SJCRH30 (cell line): ENCODE data around the gene LTBP4. TPM values are rescaled to one million over a fixed set of nuclear protein-coding genes. Genes with fewer than 3 reads are reported as not detected.

ENCODE experiments used
- DNase-seq, 2 experiments: peaks; one replicate each; pipeline ENCODE4 v3.0.0-alpha.2; 2015 to 2020
- H3K27ac ChIP-seq: fragments of 250-450 bp; sonication (Bioruptor Pico); 2 replicates; pipeline ENCODE4 v1.5.1; 2020; ENCODE audit warnings: mild to moderate bottlenecking, moderate library complexity
- H3K27me3 ChIP-seq: fragments of 250-450 bp; sonication (Bioruptor Pico); 2 replicates; pipeline ENCODE4 v1.5.1; 2020; ENCODE audit warnings: mild to moderate bottlenecking, moderate library complexity
- H3K36me3 ChIP-seq: fragments of 250-450 bp; sonication (Bioruptor Pico); 2 replicates; pipeline ENCODE4 v1.5.1; 2020; ENCODE audit warnings: mild to moderate bottlenecking, moderate library complexity
- H3K4me1 ChIP-seq: fragments of 250-450 bp; sonication (Bioruptor Pico); 2 replicates; pipeline ENCODE4 v1.5.1; 2020; ENCODE audit warnings: mild to moderate bottlenecking, moderate library complexity
- H3K4me3 ChIP-seq: fragments of 250-450 bp; sonication (Bioruptor Pico); 2 replicates; pipeline ENCODE4 v1.5.1; 2020; ENCODE audit warnings: mild to moderate bottlenecking, moderate library complexity
- H3K9me3 ChIP-seq: fragments of 250-450 bp; sonication (Bioruptor Pico); replicated peaks from 2 replicates; pipeline ENCODE4 v1.5.1; 2020; ENCODE audit warnings: mild to moderate bottlenecking, moderate library complexity
- total RNA-seq: library from RNA; depleted of rRNA; stranded (reverse); fragments of >200 nt; shearing (Covaris generic); gene quantifications from 2 replicates; pipeline ENCODE4 v1.2.3, GENCODE V29; 2014

Gene LTBP4
- total RNA-seq, 1 experiment from 2014 or later: 5.6 TPM

DNA sequence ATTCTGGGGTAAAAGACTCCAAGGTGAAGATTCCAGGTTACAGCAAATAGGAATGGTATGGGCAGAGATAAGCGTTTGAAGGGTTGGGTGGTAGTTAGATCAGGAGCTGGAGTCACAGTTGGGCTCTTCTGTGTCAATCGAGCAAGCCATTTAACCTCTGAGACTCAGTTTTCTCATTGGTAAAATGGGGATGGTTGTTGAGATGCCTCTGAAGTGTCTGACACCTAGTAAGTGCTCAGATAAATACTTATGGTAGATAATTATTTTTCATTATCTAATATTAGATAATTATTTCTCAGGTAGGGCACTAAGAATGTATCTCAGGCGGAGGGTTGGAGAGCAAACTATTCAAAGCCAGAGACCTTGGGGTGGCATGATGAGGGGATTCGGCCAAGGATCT is 7.8 kb downstream of the LTBP4 start:
- Histone ChIP-seq H3K27me3 (no peaks in the 10 kb centered on the region), H3K4me1 (peaks cover 4% of the 10 kb centered on the region; the same call in 1 of the 2 replicates), H3K27ac (no peak overlapping the region), H3K9me3 (no peaks in the 10 kb centered on the region), H3K4me3 (no peak overlapping the region), H3K36me3 (no peaks in the 10 kb centered on the region)
- DNase-seq: no peak

DNA sequence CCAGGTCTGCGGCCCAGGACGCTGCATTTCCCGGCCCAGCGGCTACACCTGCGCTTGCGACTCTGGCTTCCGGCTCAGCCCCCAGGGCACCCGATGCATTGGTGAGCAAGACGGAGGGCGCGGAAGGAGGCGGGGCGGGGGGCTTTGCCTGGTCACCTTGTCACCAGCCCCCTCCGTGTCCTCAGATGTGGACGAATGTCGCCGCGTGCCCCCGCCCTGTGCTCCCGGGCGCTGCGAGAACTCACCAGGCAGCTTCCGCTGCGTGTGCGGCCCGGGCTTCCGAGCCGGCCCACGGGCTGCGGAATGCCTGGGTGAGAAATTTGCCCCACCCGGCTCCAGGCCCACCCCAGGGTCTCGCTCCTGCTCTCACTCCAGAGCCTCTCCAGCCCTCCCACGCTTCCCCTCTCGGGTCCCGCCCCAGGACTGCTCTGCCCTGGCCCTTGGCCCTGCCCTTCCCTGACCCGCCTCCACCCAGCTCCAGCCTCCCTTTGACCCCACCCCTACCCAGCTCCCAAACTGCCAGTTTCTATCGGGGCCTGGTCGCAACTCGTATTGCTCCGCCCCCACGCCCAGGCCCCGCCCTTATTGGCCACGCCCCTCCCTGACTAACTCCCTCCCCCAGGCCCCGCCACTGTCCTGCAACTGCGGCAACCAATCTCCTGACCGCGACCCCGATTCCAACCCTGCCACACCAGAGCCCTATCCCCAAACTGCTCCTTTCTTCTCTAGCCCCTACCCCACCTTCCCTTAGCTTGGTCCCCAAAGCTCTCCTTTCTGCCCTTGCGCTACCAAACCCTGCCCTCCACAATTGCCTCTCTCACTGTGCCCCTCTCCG is 8.6 kb downstream of the LTBP4 start:
- no peaks in the 10 kb centered on the region for H3K27me3 ChIP-seq
- DNase-seq: peak; percentile 91
- no peak overlapping the region for H3K27ac ChIP-seq
- H3K4me1 ChIP-seq: peaks cover 4% of the 10 kb centered on the region; the same call in 1 of the 2 replicates
- H3K36me3 ChIP-seq: no peaks in the 10 kb centered on the region
- H3K4me3 ChIP-seq: peak overlapping the region; percentile 48
- H3K9me3 ChIP-seq: no peaks in the 10 kb centered on the region

DNA sequence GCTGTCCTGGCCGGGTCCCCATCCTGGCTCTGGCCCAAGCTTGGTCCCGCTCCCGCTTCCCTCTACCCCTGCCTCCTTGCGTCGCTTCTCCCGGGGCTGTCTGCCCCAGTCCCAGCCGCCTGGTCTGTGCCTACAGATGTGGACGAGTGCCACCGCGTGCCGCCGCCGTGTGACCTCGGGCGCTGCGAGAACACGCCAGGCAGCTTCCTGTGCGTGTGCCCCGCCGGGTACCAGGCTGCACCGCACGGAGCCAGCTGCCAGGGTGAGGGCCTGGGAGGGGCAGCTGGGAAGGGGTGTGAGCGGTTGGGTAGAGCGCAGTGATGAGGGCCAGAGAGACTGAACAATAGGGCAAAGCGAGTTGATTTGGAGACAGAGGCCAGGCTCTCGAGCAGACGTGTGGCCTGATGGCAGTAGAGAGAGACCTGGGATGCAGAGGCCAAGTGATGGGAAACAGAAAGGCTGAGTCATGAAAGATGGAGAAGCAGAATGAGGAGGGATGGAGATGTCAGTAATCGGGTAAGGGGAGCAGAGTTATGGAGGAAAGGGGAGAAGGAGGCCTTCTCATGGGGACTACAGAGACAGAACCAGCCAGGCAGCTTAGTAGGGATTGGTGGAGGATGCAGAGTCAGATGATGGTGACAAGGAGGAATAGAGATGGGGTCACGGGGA is 9.4 kb downstream of the LTBP4 start:
- no peak for DNase-seq
- H3K36me3 ChIP-seq: no peaks in the 10 kb centered on the region
- peaks cover 4% of the 10 kb centered on the region; the same call in 1 of the 2 replicates for H3K4me1 ChIP-seq
- no peak overlapping the region for H3K27ac ChIP-seq
- H3K4me3 ChIP-seq: peak overlapping the region; percentile 48
- H3K9me3 ChIP-seq: no peaks in the 10 kb centered on the region
- no peaks in the 10 kb centered on the region for H3K27me3 ChIP-seq

DNA sequence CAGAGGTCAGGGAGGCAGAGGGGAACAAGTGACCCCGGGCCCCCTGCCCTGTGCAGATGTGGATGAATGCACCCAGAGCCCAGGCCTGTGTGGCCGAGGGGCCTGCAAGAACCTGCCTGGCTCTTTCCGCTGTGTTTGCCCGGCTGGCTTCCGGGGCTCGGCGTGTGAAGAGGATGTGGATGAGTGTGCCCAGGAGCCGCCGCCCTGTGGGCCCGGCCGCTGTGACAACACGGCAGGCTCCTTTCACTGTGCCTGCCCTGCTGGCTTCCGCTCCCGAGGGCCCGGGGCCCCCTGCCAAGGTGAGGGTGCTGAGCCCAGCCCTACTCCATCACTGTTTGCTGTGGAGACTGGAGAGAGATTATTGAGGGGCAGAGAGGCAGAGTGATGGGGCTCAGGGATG is 9.9 kb downstream of the LTBP4 start:
- DNase-seq: no peak
- no peaks in the 10 kb centered on the region for H3K9me3 ChIP-seq
- H3K27me3 ChIP-seq: no peaks in the 10 kb centered on the region
- no peak overlapping the region for H3K4me3 ChIP-seq
- no peaks in the 10 kb centered on the region; the same call in 1 of the 2 replicates for H3K4me1 ChIP-seq
- H3K36me3 ChIP-seq: no peaks in the 10 kb centered on the region
- H3K27ac ChIP-seq: no peak overlapping the region

DNA sequence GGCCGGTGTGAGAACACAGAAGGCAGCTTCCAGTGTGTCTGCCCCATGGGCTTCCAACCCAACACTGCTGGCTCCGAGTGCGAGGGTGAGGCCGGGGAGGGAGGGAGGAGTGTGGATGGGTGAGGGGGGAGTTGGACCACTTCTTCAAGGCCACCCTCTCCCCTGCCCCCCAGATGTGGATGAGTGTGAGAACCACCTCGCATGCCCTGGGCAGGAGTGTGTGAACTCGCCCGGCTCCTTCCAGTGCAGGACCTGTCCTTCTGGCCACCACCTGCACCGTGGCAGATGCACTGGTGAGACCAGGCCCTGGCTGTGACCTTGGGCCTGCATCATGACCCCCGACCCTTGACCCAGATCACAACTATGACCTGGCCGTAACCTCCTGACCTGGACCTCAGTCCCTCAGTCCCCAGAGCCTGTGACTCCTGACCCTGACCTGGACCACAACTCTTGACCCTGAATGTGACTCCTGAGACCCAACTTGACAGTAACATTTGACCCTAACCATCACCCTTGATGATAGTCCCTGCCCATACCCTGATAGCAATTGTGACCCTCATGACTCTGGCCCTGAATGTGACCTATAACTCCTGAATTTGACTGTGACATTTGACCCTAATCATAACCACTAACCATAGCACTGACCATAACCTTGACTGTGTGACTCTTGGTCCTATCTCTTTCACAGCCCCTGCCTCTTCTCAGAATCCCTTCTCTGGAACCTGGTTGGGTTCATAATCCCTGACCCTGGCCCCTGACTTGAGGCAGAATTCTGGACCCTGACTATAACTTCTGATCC is 10.9 kb downstream of the LTBP4 start:
- Histone ChIP-seq H3K27ac (no peak overlapping the region), H3K4me3 (no peak overlapping the region), H3K27me3 (no peaks in the 10 kb centered on the region), H3K36me3 (no peaks in the 10 kb centered on the region), H3K9me3 (no peaks in the 10 kb centered on the region), H3K4me1 (no peaks in the 10 kb centered on the region)
- no peak for DNase-seq

DNA sequence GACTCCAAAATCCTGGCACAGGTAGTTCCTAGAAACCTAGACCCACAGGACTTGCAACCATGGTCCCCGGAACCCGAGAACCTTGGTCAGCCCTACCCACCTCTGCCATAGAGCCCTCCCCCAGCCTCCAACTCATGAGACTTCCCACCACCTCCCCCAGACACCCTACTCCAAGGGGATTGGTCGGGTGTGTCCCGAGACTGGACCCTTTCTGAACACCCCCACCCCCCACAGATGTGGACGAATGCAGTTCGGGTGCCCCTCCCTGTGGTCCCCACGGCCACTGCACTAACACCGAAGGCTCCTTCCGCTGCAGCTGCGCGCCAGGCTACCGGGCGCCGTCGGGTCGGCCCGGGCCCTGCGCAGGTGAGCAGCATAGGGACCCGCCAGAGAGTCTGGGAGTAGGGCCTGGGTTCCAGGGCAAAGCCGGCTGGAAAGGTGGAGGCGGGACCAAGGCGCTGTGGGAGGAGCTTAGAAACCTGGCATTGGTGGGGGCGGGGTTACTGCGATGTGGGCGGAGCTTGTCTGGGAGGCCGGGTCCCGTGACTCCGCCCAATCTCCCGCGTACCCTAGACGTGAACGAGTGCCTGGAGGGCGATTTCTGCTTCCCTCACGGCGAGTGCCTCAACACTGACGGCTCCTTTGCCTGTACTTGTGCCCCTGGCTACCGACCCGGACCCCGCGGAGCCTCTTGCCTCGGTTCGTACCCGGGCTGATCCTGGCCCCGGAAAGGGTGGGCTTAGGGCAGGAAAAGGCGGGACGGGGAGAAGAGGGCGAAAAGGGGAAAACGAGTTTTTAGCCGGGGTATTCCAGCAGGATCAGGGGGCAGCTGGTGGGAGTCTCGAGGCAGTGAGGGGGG is 11.9 kb downstream of the LTBP4 start:
- Histone ChIP-seq H3K4me3 (no peak overlapping the region), H3K4me1 (no peaks in the 10 kb centered on the region), H3K9me3 (no peaks in the 10 kb centered on the region), H3K27ac (no peak overlapping the region), H3K36me3 (no peaks in the 10 kb centered on the region), H3K27me3 (no peaks in the 10 kb centered on the region)
- DNase-seq: no peak

DNA sequence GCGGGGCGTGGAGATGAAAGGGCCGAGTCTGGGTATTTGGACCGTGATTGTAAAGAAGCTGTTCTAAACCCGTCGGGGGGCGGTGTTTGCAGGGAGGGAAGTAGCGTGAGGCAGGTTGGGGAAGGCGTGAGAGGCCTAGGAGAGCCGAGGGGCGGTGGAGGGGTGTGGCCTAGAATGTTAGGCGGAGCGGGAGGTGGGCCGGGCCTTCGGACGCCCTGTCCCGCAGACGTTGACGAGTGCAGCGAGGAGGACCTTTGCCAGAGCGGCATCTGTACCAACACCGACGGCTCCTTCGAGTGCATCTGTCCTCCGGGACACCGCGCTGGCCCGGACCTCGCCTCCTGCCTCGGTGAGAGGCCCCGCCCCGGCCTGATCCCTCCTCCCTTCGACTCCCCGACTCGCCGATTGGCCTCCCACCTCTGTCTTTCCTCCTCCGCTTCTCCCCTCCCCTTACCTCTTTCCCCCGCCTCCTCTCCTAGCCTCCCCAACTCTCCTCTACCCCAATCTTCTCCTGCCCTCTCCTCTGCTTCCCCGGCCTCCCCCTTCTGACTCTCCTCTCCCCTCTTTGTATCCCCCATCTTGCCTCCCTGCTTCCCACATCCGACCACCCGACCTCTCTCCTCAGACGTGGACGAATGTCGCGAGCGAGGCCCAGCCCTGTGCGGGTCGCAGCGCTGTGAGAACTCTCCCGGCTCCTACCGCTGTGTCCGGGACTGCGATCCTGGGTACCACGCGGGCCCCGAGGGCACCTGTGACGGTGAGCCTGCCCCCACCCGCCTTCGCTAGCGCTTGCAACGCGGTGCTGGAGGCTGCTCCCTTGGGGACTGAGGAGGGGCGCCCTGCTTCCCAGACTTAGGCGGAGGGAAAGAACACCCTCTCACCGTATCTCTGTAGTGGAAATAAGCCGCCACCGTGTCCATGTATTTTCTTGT is 12.8 kb downstream of the LTBP4 start:
- no peak for DNase-seq
- Histone ChIP-seq H3K36me3 (no peaks in the 10 kb centered on the region), H3K27me3 (no peaks in the 10 kb centered on the region), H3K27ac (no peak overlapping the region), H3K4me1 (no peaks in the 10 kb centered on the region), H3K9me3 (no peaks in the 10 kb centered on the region), H3K4me3 (no peak overlapping the region)

DNA sequence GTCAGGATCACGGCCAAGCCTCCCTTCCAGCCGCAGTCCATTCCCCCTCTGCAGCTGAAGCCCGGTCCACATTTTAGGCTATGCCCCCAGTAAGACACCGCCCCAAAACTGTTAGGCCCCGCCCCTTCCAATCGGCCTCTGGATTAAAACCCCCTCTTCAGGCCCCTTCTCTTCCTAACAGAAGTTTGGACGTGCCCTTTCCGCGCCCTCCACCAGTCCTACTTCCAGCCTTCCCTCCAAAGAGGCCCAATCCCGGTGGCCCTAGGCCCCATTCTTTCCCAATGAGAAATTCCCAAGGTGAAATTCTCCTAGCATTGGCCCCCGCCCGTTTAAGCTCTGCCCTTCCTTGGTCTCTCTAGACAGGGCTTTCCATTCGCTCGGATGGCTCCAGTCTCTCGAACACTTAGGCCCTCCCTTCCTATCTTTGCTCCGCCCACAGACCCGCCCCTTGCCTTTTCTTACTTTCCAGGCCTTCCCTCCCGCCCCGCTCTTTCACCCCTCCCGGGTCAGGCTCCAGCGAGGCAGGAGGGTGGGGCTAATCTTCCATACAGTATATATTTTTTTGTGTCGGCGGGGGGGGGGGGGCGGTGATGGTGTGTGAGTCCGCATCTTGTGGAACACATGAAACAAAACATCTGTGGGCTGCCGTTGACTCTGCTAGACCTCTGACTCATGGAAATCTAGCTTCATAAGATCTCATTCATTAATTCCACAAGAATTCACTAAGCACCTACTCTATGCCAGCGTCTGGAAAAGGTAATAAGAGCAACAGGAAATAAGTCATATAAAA is 13.6 kb downstream of the LTBP4 start:
- H3K4me3 ChIP-seq: no peak overlapping the region
- no peaks in the 10 kb centered on the region for H3K9me3 ChIP-seq
- no peak overlapping the region for H3K27ac ChIP-seq

DNA sequence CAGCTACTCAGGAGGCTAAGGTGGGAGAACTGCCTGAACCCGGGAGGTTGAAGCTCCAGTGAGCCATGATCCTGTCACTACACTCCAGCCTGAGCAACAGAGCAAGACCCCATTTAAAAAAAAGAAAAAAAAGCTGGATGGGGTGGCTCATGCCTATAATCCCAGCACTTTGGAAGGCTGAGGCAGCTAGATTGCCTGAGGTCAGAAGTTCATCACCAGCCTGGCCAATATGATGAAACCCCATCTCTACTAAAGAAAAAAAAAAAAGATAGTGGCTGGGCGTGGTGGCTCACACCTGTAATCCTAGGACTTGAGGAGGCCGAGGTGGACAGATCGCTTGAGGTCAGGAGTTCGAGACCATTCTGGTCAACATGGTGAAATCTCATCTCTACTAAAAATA is 15.0 kb downstream of the LTBP4 start:
- no peaks in the 10 kb centered on the region for H3K36me3 ChIP-seq
- H3K9me3 ChIP-seq: no peaks in the 10 kb centered on the region
- no peak overlapping the region for H3K27ac ChIP-seq
- no peak overlapping the region for H3K4me3 ChIP-seq
- DNase-seq: no peak
- no peaks in the 10 kb centered on the region; the same call in 1 of the 2 replicates for H3K27me3 ChIP-seq
- H3K4me1 ChIP-seq: no peaks in the 10 kb centered on the region

More for the DNA sequence above, 13.6 kb downstream of the LTBP4 start:
- no peak for DNase-seq
- H3K27me3 ChIP-seq: no peaks in the 10 kb centered on the region; the same call in 1 of the 2 replicates
- H3K36me3 ChIP-seq: no peaks in the 10 kb centered on the region
- no peaks in the 10 kb centered on the region for H3K4me1 ChIP-seq

DNA sequence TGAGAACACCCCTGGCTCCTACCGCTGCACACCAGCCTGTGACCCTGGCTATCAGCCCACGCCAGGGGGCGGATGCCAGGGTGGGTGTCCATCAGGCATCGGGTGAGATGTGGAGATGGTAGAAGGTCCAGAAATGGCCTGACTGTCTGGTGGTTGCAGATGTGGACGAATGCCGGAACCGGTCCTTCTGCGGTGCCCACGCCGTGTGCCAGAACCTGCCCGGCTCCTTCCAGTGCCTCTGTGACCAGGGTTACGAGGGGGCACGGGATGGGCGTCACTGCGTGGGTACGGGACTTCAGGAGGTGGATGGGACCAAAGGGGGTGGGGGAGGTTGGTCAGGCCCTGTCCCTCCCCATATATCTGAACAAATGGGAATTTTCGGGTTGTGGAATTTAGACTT is 15.8 kb downstream of the LTBP4 start:
- H3K9me3 ChIP-seq: no peaks in the 10 kb centered on the region
- no peak overlapping the region for H3K4me3 ChIP-seq
- no peaks in the 10 kb centered on the region; the same call in 1 of the 2 replicates for H3K27me3 ChIP-seq
- H3K36me3 ChIP-seq: no peaks in the 10 kb centered on the region
- no peak overlapping the region for H3K27ac ChIP-seq
- no peaks in the 10 kb centered on the region for H3K4me1 ChIP-seq
- DNase-seq: no peak

DNA sequence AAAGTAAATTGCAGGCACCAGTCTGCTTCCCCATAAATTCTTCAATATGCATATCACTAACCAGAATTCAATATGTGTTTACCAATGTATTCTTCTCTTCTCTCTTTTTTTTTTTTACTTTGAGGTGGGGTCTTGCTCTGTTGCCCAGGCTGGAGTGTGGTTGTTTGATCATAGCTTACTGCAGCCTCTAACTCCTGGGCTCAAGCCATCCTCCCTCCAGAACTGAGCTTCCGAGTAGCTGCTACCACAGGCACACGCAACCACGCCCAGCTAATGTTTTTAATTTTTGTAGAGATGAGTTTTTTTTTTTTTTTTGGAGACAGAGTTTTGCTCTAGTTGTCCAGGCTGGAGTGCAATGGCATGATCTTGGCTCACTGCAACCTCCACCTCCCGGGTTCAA is 16.8 kb downstream of the LTBP4 start:
- Histone ChIP-seq H3K27me3 (no peaks in the 10 kb centered on the region; the same call in 1 of the 2 replicates), H3K4me3 (no peak overlapping the region), H3K36me3 (no peaks in the 10 kb centered on the region), H3K27ac (no peak overlapping the region), H3K4me1 (no peaks in the 10 kb centered on the region), H3K9me3 (no peaks in the 10 kb centered on the region)
- DNase-seq: no peak

DNA sequence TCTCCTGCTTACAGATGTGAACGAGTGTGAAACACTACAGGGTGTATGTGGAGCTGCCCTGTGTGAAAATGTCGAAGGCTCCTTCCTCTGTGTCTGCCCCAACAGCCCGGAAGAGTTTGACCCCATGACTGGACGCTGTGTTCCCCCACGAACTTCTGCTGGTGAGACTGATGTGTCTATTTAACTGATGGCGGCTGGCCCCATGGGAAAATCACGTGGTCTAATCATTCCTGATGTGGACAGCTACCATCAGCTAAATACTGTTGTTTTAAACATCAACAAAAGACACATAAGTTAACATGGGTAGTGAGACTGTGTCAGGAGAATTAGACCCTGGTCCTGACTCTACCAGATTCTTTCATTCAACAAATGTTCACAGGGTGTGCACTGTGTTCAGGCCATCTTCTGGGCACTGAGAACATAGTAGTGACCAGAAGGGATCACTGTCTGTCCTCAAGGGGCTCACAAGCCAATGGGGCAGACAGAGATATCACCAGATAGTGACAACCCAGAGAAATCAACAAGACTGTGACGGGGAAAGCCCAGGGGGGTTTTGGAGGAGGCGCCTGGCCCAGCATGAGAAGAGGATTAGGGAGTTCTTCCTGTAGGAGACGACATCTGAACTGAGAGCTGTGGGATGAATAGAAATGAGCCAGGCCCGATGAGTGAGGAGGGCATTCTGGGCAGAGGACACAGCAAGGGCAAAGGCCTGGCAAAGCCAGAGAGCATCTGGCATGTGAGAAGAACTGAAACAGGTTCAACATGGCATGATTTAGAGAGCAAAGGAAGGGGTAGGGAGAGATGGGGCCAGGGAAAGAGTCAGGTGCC is 18.4 kb downstream of the LTBP4 start:
- no peaks in the 10 kb centered on the region for H3K36me3 ChIP-seq
- no peak overlapping the region for H3K27ac ChIP-seq
- DNase-seq: no peak
- no peaks in the 10 kb centered on the region for H3K9me3 ChIP-seq
- H3K27me3 ChIP-seq: no peaks in the 10 kb centered on the region; the same call in 1 of the 2 replicates
- no peak overlapping the region for H3K4me3 ChIP-seq
- H3K4me1 ChIP-seq: no peaks in the 10 kb centered on the region
